H9 (cell line): ENCODE data around the gene SLC4A5. TPM values are rescaled to one million over a fixed set of nuclear protein-coding genes. Genes with fewer than 3 reads are reported as not detected.

ENCODE experiments used
- DNase-seq: peaks from one replicate; pipeline ENCODE4 v3.0.0-alpha.2; 2017
- H2AFZ ChIP-seq: one replicate; pipeline ENCODE4 v1.6.1; 2013; ENCODE audit warnings: mild to moderate bottlenecking, low read length, control low read depth, moderate library complexity
- H2AK5ac ChIP-seq: 2 replicates; pipeline ENCODE4 v1.6.1; 2013; ENCODE audit warnings: low read length, control low read depth, mixed read lengths; ENCODE audit not compliant: insufficient read length
- H2BK120ac ChIP-seq: one replicate; pipeline ENCODE4 v1.6.1; 2013; ENCODE audit warnings: low read depth, mild to moderate bottlenecking, low read length, control low read depth, inconsistent platforms; ENCODE audit not compliant: poor library complexity, severe bottlenecking
- H2BK12ac ChIP-seq: 2 replicates; pipeline ENCODE4 v1.6.1; 2013; ENCODE audit warnings: low read length, control low read depth, mixed read lengths, low read depth; ENCODE audit not compliant: insufficient read length
- H2BK15ac ChIP-seq: 2 replicates; pipeline ENCODE4 v1.6.1; 2013; ENCODE audit warnings: low read depth, low read length, control low read depth
- H2BK20ac ChIP-seq: one replicate; pipeline ENCODE4 v1.6.1; 2013; ENCODE audit warnings: low read depth, mild to moderate bottlenecking, low read length, control low read depth, inconsistent platforms; ENCODE audit not compliant: poor library complexity, severe bottlenecking
- H2BK5ac ChIP-seq: 2 replicates; pipeline ENCODE4 v1.6.1; 2013; ENCODE audit warnings: low read length, control low read depth, mixed read lengths; ENCODE audit not compliant: insufficient read length
- H3K14ac ChIP-seq: 2 replicates; pipeline ENCODE4 v1.6.1; 2013; ENCODE audit warnings: low read length, control low read depth; ENCODE audit not compliant: insufficient read depth
- H3K18ac ChIP-seq: 2 replicates; pipeline ENCODE4 v1.6.1; 2013; ENCODE audit warnings: low read depth, mild to moderate bottlenecking, mixed read lengths, low read length, control low read depth; ENCODE audit not compliant: insufficient read length
- H3K23ac ChIP-seq: 2 replicates; pipeline ENCODE4 v1.6.1; 2013; ENCODE audit warnings: low read length, control low read depth, mixed read lengths, low read depth; ENCODE audit not compliant: insufficient read length
- H3K23me2 ChIP-seq: 2 replicates; pipeline ENCODE4 v1.6.1; 2013; ENCODE audit warnings: low read depth, mild to moderate bottlenecking, mixed read lengths, low read length, control low read depth; ENCODE audit not compliant: insufficient read length, poor library complexity, severe bottlenecking
- H3K27ac ChIP-seq: 2 replicates; pipeline ENCODE4 v1.5.1; 2013; ENCODE audit warnings: low read length, control low read depth, mixed read lengths, low read depth; ENCODE audit not compliant: insufficient read length
- H3K27me3 ChIP-seq: 2 replicates; pipeline ENCODE4 v1.6.1; 2013; ENCODE audit warnings: low read length, control low read depth, inconsistent platforms; ENCODE audit not compliant: insufficient read depth
- H3K4ac ChIP-seq: 2 replicates; pipeline ENCODE4 v1.6.1; 2013; ENCODE audit warnings: low read depth, mild to moderate bottlenecking, control low read depth, inconsistent platforms, low read length, moderate library complexity
- H3K4me1 ChIP-seq: 2 replicates; pipeline ENCODE4 v1.6.1; 2013; ENCODE audit warnings: low read length, control low read depth, inconsistent platforms; ENCODE audit not compliant: insufficient read depth
- H3K4me2 ChIP-seq: 2 replicates; pipeline ENCODE4 v1.6.1; 2013; ENCODE audit warnings: low read length, control low read depth, mixed read lengths; ENCODE audit not compliant: insufficient read length, insufficient read depth
- H3K56ac ChIP-seq: 2 replicates; pipeline ENCODE4 v1.6.1; 2013; ENCODE audit warnings: low read depth, mild to moderate bottlenecking, mixed read lengths, low read length, control low read depth; ENCODE audit not compliant: insufficient read length
- H3K79me1 ChIP-seq: 2 replicates; pipeline ENCODE4 v1.6.1; 2013; ENCODE audit warnings: low read depth, mild to moderate bottlenecking, moderate library complexity, low read length, control low read depth, inconsistent platforms; ENCODE audit not compliant: insufficient read depth, poor library complexity, severe bottlenecking
- H3K79me2 ChIP-seq: 2 replicates; pipeline ENCODE4 v1.6.1; 2013; ENCODE audit warnings: low read length, control low read depth, inconsistent platforms; ENCODE audit not compliant: insufficient read depth
- H3K9ac ChIP-seq: 2 replicates; pipeline ENCODE4 v1.6.1; 2013; ENCODE audit warnings: low read length, control low read depth, mixed read lengths; ENCODE audit not compliant: insufficient read length; ENCODE audit errors: extremely low read depth
- H3K9me3 ChIP-seq: one replicate; pipeline ENCODE4 v1.6.1; 2013; ENCODE audit warnings: low read depth, low read length, inconsistent platforms; ENCODE audit not compliant: control insufficient read depth
- H3T11ph ChIP-seq: one replicate; pipeline ENCODE4 v1.6.1; 2013; ENCODE audit warnings: mild to moderate bottlenecking, low read length, control low read depth, inconsistent platforms
- H4K20me1 ChIP-seq: one replicate; pipeline ENCODE4 v1.6.1; 2013; ENCODE audit not compliant: control insufficient read depth, insufficient read length, insufficient read depth
- H4K5ac ChIP-seq: 2 replicates; pipeline ENCODE4 v1.6.1; 2013; ENCODE audit warnings: low read depth, mild to moderate bottlenecking, mixed read lengths, low read length, control low read depth; ENCODE audit not compliant: insufficient read length
- H4K8ac ChIP-seq: replicated peaks from 2 replicates; pipeline ENCODE4 v1.6.1; 2013; ENCODE audit warnings: low read length, control low read depth, mixed read lengths, low read depth; ENCODE audit not compliant: insufficient read length
- H4K91ac ChIP-seq: 2 replicates; pipeline ENCODE4 v1.6.1; 2013; ENCODE audit warnings: low read depth, mild to moderate bottlenecking, moderate library complexity, mixed read lengths, low read length, control low read depth; ENCODE audit not compliant: insufficient read length
- H3K27ac Mint-ChIP-seq, 3 experiments: 2 replicates in 2 of 3; 3 replicates in 1 of 3; pipeline ENCODE4 v1.8.0; 2020 to 2021; ENCODE audit warnings: mixed read lengths in 3 of 3, mild to moderate bottlenecking in 1 of 3, moderate library complexity in 1 of 3
- H3K27me3 Mint-ChIP-seq: 2 replicates; pipeline ENCODE4 v1.8.0; 2021; ENCODE audit warnings: low read depth, mild to moderate bottlenecking, moderate library complexity, mixed read lengths
- H3K36me3 Mint-ChIP-seq, 3 experiments: 2 replicates in 2 of 3; 3 replicates in 1 of 3; pipeline ENCODE4 v1.8.0; 2020 to 2021; ENCODE audit warnings: low read depth in 3 of 3, mixed read lengths in 3 of 3; ENCODE audit not compliant: insufficient read depth in 1 of 3
- H3K4me1 Mint-ChIP-seq, 2 experiments: 2 replicates each; pipeline ENCODE4 v1.8.0; 2020; ENCODE audit warnings: mixed read lengths in 2 of 2
- H3K4me3 Mint-ChIP-seq, 2 experiments: 2 replicates in 1 of 2; 3 replicates in 1 of 2; pipeline ENCODE4 v1.8.0; 2020 to 2021; ENCODE audit warnings: mild to moderate bottlenecking in 2 of 2, mixed read lengths in 2 of 2, moderate library complexity in 1 of 2
- H3K9me3 Mint-ChIP-seq, 2 experiments: 2 replicates in 1 of 2; 3 replicates in 1 of 2; pipeline ENCODE4 v1.8.0; 2020; ENCODE audit warnings: mild to moderate bottlenecking in 2 of 2, mixed read lengths in 2 of 2, moderate library complexity in 1 of 2
- WGBS: extraction: QIAGEN DNeasy Blood & Tissue Kit; methylation state at CpG from one replicate; pipeline ENCODE4 v1.1.7; 2013; ENCODE audit warnings: missing lambda C conversion rate, low lambda C conversion rate, mixed read lengths; ENCODE audit not compliant: insufficient read length; ENCODE audit errors: extremely low coverage; 5-methylcytosine and 5-hydroxymethylcytosine counted together
- total RNA-seq: library from RNA; stranded (reverse); gene quantifications from 2 replicates; pipeline ENCODE4 v1.2.1, GENCODE V29; 2021
- TF ChIP-seq, protein P1 (sequence below): fragments of 200-600 bp; sonication (generic); conservative IDR thresholded peaks from 3 replicates; pipeline ENCODE4 v1.8.0; 2021; ENCODE audit warnings: antibody characterized with exemption, mild to moderate bottlenecking

SLC4A5 gene
- total RNA-seq, 1 experiment from 2014 or later, result 0.50 TPM

DNA sequence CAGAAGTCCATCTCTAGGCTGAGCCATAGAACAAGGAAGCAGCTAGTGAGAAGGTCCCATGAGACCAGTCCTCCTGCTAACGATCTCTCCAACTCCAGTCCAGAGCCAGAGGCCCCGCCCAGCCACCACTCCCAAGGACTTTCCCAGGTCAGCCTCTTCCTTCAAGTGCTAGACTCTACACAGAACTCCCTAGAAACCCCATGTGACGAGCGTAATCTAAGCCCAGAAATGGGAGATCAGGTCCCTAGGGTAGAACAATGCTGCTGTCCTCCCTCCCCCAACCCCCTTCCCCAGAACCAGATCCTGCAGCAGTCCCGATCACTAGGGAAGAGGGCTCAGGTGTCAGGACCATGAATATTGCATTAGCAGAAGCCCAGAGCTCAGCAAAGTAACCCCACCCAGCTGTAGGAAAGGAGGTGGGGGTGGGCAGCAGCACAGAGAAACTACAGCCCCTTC, 30.0 kb upstream of the SLC4A5 start:
- no peaks in the 10 kb centered on the region for H3K23me2 ChIP-seq
- Mint-ChIP-seq H3K9me3 (no peaks in the 10 kb centered on the region), H3K4me3 (peak overlapping the region; percentile 14 to 83; a peak in 4 of 5 replicates), H3K36me3 (peaks cover 35 to 57% (median 56%) of the 10 kb centered on the region in 3 experiments), H3K27ac (peak overlapping the region in 2 of 3 experiments; percentile 54 to 92; a peak in 3 of 7 replicates), H3K27me3 (no peaks in the 10 kb centered on the region), H3K4me1 (peaks cover 24 to 30% of the 10 kb centered on the region in 2 experiments)
- H2BK20ac ChIP-seq, result no peak overlapping the region
- no peaks in the 10 kb centered on the region for H3K9me3 ChIP-seq
- H2AK5ac ChIP-seq, result no peak overlapping the region
- H4K20me1 ChIP-seq, result no peaks in the 10 kb centered on the region
- H4K5ac ChIP-seq, result no peak overlapping the region
- no peak overlapping the region for H3K9ac ChIP-seq
- H3K79me1 ChIP-seq, result no peaks in the 10 kb centered on the region
- peak; percentile 53 for DNase-seq
- H3T11ph ChIP-seq, result no peak overlapping the region
- H4K8ac ChIP-seq, result no peak overlapping the region
- H4K91ac ChIP-seq, result no peak overlapping the region
- H2BK12ac ChIP-seq, result no peak overlapping the region
- H2BK120ac ChIP-seq, result no peak overlapping the region
- no peak overlapping the region for H3K27ac ChIP-seq
- no peak overlapping the region for H2AFZ ChIP-seq
- no peak overlapping the region for H3K18ac ChIP-seq
- H3K14ac ChIP-seq, result no peak overlapping the region
- no peak overlapping the region for H3K4ac ChIP-seq
- no peak overlapping the region for H2BK15ac ChIP-seq
- H3K79me2 ChIP-seq, result no peaks in the 10 kb centered on the region
- no peak overlapping the region for H3K56ac ChIP-seq
- H3K27me3 ChIP-seq, result no peaks in the 10 kb centered on the region
- H3K4me1 ChIP-seq, result peaks cover 7% of the 10 kb centered on the region
- H3K4me2 ChIP-seq, result peak overlapping the region; percentile 34
- TF ChIP-seq, protein P1, sequence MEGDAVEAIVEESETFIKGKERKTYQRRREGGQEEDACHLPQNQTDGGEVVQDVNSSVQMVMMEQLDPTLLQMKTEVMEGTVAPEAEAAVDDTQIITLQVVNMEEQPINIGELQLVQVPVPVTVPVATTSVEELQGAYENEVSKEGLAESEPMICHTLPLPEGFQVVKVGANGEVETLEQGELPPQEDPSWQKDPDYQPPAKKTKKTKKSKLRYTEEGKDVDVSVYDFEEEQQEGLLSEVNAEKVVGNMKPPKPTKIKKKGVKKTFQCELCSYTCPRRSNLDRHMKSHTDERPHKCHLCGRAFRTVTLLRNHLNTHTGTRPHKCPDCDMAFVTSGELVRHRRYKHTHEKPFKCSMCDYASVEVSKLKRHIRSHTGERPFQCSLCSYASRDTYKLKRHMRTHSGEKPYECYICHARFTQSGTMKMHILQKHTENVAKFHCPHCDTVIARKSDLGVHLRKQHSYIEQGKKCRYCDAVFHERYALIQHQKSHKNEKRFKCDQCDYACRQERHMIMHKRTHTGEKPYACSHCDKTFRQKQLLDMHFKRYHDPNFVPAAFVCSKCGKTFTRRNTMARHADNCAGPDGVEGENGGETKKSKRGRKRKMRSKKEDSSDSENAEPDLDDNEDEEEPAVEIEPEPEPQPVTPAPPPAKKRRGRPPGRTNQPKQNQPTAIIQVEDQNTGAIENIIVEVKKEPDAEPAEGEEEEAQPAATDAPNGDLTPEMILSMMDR, result no peak
- H3K23ac ChIP-seq, result no peak overlapping the region
- H2BK5ac ChIP-seq, result no peak overlapping the region
- no CpG with 5 or more reads among the region's 5 CpGs for WGBS
